OCI-LY1 (cell line): ENCODE results near the gene DNAH7.

ENCODE experiments used
- CTCF ChIP-seq: fragments of 200-600 bp; sonication (generic), shearing (Covaris generic); IDR thresholded peaks from 2 replicates; pipeline ENCODE4 v1.5.1; 2017; ENCODE audit warnings: mild to moderate bottlenecking, antibody characterized with exemption, low read length, moderate library complexity, mixed read lengths
- EZH2 ChIP-seq: fragments of 200-600 bp; sonication (generic), shearing (Covaris generic); IDR thresholded peaks from 2 replicates; pipeline ENCODE4 v1.8.0; 2017; ENCODE audit warnings: borderline replicate concordance, mixed run types, mild to moderate bottlenecking, antibody characterized with exemption, low read length, moderate library complexity, mixed read lengths

GRCh38 chr2:195961873-195962272 lies 106.8 kb downstream of the DNAH7 start:
- TF ChIP-seq CTCF, result no peak
- no peak for TF ChIP-seq EZH2
